CD4-positive, alpha-beta T cell treated with Interleukin-21 for 1 hour (primary cell): ENCODE measurements around the gene CAPN5.

Source experiments
- DNase-seq: peaks from one replicate; pipeline ENCODE4 v3.0.0-alpha.2; 2020

The CAPN5 gene

DNA sequence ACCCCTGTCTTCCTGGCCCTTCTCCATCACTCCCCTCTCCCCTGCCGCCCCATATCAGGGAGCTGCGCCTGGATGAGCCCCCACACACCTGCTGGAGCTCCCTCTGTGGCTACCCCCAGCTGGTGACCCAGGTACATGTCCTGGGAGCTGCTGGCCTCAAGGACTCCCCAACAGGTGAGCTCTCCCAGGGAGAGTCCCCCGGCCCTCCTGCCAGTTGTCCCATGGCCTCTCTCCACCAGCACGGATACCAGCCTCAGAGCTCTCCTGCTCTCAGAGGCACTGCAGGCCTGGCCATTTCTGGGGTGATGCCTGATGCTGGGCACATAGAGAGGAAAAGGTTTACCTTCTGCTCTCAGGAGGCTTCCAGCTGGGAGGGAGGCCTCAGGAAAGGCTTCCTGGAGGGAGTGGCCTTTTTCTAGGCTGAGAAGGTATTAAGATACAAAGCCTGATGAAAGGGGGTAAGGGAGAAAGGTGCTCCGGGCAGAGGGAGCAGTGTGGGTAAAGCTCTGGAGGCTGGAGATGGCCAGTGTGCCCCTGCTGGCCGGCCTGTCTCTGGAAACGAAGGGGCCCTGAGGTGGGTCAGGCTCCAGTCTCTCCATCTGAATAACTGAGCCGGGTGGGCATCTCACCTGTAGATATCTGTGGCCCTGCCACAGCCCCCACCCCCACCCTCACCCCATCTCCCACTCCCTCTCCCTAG lies 55.3 kb downstream of the CAPN5 start:
- DNase-seq: no peak

- no peak for DNase-seq
Measured at GRCh38 chr11:77122576-77123212, 55.9 kb downstream of the CAPN5 start.

DNA sequence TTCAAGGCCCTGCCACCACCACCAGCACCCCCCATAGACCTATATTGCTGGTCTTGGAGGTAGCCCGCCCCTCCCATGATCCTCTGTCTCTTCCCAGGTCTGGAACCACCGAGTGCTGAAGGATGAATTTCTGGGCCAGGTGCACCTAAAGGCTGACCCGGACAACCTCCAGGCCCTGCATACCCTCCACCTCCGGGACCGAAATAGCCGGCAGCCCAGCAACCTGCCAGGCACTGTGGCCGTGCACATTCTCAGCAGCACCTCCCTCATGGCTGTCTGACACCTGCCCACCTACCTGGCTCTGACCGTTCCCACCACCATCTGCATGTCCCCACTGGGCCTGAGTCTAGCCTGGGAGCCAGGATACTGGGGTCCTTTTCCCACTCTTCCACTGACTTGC lies 56.8 kb downstream of the CAPN5 start:
- no peak for DNase-seq

DNA sequence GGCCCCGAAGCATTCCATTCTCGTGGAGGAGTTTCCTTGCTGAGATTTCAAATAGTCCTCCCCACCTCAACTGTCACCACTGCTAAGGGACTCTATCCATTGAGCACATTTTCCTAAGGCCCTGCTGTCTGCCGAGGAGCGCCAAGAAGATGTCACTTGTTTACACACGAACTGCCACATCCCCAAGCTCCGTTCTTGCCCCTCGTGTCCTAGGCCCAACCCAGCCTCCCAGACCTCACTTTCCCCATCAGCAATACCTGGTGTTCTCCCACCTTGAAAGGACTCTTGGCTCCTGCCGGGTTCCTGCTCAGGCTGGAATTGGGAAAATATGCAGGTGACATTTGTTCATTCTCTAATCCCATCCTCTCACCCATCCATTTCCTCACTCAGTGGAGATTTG lies 57.3 kb downstream of the CAPN5 start:
- no peak for DNase-seq

DNA sequence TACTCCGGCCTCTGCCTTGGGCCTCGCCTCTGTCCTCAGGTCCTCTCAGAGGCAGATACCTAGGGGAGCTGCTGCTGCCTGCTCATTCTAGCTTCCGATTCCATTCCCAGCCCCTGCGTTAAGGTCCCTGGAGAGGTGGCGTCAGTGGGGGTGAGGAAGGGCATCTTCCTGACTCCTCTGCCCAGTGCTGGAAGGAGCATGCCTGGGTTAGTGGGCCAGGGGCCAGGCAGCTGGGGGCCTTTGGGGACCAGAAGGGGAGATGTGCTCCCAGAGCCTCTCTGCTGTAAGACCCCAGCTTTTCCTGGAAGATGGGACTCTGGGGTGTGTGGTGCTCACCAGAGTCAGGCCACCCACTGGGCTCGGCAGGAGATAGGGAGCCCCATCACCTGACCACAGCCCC lies 57.7 kb downstream of the CAPN5 start:
- no peak for DNase-seq

DNA sequence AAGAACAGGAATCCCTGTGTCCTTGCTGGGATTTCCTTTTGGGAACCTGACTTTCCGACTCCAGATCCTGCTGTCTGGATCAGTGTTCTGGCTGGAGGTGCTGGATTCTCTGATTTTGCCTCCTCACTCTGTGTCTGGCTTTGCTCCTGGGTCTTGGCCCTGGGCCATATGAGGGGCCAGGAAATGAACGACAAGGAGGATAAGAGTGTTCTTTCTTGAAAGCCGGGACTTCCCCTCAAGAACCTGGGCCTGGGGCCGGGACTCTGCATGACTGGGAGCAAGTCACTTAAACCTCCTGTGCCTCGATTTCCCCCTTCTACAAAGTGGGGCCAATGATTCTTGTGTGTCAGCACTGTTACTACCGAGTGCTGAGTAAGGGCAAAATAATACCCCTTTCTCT lies 58.4 kb downstream of the CAPN5 start:
- DNase-seq: no peak

DNA sequence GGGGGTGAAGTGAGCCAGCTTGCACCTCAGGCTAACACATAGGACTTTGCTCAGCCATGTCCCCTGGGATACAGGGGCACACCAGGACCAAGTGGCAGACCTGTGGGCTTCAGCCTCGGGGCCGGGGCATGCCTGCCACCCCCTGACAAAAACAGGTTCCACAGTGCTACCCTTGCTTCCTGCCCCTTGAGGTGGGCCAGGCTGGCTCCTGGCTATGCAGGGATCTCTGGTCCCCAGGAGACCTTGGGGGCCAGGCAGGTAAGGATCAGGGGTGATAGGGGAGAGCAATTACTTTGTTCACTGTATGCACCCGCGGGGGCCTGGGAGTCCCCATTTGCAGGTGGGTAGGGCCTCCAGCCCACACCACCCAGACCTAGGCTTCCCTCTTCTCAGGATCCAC lies 58.9 kb downstream of the CAPN5 start:
- DNase-seq: no peak

GRCh38 chr11:77126156-77126775 lies 59.5 kb downstream of the CAPN5 start:
- no peak for DNase-seq

DNA sequence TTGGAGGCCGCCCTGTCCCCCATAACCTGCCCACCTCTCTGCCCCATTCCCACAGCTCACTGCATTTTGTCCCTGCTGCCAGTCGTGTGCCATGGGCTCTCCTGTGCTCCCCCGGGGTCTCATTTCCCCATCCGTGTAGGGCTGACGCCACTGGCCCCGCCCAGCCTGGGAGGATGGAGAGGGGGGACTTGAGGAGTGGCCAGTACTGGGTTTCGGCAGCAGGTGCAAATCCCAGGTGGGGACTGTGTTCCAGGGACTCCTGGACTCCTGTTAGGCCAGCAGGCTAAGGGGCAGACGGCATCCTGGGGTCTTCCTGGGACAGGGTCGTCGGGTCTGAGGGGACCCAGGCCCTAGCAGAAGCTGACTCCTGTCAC lies 60.1 kb downstream of the CAPN5 start:
- no peak for DNase-seq

- DNase-seq: peak; percentile 52
Measured at GRCh38 chr11:77127235-77127911, 60.6 kb downstream of the CAPN5 start.

DNA sequence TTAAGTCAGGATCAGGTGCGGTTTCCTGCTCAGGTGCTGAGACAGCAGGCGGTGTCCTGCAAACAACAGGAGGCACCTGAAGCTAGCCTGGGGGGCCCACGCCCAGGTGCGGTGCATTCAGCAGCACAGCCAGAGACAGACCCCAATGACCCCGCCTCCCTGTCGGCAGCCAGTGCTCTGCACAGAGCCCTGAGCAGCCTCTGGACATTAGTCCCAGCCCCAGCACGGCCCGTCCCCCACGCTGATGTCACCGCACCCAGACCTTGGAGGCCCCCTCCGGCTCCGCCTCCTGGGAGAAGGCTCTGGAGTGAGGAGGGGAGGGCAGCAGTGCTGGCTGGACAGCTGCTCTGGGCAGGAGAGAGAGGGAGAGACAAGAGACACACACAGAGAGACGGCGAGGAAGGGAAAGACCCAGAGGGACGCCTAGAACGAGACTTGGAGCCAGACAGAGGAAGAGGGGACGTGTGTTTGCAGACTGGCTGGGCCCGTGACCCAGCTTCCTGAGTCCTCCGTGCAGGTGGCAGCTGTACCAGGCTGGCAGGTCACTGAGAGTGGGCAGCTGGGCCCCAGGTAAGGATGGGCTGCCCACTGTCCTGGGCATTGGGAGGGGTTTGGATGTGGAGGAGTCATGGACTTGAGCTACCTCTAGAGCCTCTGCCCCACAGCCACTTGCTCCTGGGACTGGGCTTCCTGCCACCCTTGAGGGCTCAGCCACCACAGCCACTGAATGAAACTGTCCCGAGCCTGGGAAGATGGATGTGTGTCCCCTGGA lies 61.3 kb downstream of the CAPN5 start, which contains the start of gene MYO7A:
Gene MYO7A, plus strand, starts transcription at position 327 of the 772 bp plus-strand sequence. CDS start 2,389 bp downstream, outside the sequence.
- no peak for DNase-seq

DNA sequence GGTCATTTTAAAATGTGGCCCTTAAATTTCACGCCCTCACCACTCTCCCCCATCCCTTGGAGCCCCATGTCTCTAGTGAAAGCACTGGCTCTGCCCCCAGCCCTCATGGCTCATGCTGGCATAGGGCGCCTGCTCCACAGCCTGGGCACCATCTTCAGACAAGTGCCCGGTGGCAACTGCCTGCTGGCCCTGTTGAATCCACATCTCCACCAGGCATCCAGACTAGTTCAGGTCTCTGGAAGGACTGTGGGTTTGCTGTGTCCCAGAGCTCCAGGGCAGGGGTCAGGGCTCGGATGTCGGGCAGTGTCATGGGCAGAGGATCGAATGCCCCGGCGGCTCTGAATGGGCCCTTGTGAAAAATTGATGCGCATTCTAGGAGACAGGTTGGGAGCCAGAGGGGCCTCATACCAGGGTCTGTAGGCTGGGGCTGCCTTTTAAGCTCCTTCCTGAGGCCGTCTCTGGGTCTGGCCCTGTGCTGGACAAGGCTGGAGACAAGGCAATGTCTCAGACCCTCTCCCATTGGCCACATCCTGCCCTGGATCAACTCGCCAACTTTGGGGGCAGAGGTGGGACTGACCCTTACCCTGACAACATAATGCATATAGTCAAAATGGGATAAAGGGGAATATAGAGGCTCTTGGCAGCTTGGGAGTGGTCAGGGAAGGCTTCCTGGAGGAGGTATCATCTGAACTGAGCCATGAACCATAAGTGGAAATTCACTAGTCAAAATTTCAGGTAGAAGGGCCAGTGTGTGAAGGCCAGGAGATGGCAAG lies 62.5 kb downstream of the CAPN5 start:
- no peak for DNase-seq

DNA sequence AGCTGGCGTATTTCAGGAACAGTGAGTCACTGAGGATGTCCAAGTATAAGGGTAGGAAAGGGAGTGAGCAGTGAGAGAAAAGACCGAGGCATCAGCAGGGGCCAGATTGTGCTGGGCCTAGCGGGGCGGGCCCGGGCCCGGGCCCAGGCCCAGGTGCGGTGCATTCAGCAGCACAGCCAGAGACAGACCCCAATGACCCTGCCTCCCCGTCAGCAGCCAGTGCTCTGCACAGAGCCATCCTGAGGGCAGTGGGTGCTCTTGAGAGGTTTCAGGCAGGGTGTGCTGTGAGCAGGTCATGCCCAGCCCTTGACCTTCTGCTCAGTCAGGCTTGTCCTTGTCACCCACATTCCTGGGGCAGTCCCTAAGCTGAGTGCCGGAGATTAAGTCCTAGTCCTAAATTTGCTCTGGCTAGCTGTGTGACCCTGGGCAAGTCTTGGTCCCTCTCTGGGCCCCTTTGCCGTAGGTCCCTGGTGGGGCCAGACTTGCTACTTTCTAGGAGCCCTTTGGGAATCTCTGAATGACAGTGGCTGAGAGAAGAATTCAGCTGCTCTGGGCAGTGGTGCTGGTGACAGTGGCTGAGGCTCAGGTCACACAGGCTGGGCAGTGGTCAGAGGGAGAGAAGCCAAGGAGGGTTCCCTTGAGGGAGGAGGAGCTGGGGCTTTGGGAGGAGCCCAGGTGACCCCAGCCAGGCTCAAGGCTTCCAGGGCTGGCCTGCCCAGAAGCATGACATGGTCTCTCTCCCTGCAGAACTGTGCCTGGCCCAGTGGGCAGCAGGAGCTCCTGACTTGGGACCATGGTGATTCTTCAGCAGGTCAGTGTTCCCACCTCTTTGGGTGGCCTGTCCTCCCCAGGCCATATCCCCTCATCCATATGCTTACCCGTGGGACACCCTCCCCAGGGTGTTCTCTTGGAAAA lies 63.3 kb downstream of the CAPN5 start:
- no peak for DNase-seq

DNA sequence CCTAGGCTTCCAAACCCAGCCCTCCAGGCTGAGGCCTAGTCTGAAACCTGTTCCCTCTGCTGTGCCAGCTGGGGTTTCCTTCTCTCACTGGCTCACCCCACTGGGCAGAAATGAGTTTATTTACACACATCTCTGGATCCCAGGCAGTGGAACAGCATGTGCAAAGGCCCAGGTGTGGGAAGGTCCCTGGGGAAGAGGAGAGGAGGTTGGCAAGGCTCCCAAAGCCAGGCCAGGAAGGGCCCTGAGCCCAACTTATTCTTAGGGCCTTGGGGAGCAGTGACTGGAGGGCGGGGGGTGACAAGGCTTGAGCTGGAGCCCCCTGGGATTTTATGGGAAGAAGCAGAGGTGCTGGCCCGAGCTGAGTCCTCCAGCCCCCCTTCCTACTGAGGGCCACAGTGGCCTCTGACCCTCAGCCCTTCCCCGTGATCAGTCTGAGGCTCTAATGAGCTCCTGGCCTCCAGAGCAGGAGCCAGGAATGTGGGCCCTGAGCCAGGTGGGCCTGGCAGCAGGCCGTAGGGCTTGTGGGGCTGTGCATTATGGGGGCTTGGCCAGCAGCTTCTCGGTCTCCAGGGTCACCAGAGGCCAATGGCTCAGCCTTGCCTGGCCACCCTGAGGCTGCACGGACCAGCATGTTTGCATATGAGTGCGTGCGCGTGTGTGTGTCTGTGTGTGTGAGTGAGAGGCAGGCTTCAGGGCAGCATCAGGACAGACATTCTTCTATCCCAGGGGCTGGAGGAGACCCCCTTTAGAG lies 64.2 kb downstream of the CAPN5 start:
- DNase-seq: no peak

DNA sequence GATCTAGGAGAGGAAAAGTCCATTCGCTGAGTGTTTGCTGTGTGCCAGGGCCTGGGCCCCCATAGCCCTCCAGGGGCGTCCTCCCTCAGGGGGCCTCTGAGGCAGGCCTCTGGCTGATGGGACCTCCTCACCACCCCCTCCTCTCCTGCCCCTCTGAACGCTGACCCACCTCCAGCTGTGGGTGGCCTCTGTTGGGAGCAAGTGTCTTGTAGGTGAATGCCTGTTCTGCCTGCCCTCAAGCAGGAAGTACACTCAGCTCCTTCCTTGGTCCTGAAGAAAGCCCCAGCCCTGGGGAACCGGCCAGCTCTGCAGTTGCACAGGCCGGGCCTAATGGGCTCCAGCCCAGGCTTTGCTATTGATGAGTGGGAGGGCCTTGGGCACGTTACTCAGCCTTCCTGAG lies 64.8 kb downstream of the CAPN5 start:
- DNase-seq: no peak

DNA sequence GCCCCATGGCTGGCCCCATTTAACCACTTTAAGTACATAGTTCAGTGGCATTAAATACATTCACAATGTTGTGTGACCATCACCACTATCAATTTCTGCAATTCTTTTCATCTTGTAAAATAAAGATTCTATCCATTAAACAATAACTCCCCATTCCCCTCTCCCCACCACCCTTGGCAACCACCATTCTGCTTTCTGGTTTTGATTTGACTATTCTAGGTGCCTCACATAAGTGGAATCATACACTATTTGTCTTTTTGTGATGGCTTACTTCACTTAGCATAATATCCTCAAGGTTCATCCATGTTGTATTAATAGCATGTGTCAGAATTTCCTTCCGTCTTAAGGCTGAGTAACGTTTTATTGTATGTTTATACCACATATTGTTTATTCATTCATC lies 68.3 kb downstream of the CAPN5 start:
- DNase-seq: no peak

DNA sequence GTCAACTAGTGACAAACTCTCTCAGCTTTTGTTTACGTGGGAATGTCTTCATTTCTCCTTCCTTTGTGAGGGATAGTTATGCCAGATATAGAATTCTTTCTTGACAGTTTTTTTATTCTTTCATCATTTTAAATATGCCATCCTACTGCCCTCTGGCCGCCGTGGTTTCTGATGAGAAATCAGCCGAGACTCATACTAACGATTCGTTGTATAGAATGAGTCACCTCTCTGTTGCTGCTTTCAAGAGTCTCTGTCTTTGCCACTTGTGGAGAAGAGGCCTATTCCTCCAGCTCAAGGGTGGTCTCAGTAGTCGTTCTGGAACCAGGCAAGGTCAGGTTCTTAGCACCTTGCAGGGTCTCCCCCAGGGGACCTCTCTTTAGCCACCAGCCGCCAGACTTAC lies 69.3 kb downstream of the CAPN5 start:
- DNase-seq: no peak

- no peak for DNase-seq
Measured at GRCh38 chr11:77136784-77137420, 70.1 kb downstream of the CAPN5 start.

DNA sequence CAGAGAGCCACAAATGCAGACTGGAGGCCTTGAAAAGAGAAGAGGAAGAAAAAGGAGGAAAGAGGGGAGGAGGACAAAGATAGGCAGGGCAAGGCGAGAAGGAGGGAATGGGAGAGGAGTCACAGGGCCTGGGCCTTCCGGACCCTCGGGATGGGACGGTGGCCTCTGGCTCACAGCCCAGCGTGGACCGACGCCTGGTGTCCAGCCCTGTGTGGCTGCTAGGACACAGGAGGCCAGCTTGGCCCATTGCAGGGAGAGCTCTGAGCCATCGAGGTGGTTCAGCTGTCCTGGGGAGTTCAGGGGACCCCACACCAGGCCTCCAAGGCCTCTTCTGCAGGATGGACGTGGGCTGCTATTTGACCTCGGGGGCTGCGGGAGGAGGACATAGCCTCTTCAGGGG lies 70.7 kb downstream of the CAPN5 start:
- no peak for DNase-seq
